ENCODE measurements around the gene VPS39.

DNA sequence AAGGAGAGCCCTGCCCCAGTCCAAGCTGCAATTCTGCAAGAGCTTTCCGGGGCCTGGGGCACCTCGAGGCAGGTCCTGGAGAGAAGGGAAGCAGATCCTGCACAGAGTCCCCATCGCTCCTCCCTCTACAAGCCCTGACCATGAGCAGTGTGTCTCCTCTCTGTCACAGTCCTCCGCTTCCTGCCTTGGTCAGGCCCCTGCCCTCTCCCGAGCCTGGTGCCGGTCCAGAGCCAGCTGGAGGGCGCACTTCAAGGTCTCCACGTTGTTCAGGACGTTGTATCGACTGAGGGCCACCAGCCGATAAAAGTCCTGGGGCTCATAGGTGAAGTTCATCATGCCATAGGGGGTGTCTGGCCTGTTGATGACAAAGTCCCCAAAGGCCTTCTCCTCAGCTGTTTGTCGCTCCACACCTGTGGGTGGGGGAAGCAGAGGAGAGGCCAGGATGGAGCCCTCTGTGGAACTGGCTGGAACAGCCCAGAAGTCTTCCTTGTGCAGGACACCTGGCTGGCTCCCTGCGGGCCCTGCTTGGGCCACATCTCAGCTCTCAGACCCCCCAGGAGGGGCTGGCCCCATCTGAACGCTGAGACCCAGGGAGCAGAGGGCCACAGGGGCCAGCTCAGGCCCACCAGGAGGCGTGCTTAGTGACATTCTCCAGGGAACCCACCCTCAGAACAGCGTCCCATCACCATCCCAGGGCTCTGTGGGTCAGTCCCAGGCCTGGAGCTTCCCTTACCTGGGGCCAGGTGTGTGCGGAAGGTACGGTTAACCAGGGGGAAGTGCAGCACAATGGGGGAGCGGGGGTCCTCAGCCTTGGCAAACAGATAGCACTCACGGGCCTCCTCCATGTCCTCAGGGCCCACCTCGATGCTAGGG is 66.1 kb downstream of the VPS39 start:
- TF ChIP-seq, protein P1, sequence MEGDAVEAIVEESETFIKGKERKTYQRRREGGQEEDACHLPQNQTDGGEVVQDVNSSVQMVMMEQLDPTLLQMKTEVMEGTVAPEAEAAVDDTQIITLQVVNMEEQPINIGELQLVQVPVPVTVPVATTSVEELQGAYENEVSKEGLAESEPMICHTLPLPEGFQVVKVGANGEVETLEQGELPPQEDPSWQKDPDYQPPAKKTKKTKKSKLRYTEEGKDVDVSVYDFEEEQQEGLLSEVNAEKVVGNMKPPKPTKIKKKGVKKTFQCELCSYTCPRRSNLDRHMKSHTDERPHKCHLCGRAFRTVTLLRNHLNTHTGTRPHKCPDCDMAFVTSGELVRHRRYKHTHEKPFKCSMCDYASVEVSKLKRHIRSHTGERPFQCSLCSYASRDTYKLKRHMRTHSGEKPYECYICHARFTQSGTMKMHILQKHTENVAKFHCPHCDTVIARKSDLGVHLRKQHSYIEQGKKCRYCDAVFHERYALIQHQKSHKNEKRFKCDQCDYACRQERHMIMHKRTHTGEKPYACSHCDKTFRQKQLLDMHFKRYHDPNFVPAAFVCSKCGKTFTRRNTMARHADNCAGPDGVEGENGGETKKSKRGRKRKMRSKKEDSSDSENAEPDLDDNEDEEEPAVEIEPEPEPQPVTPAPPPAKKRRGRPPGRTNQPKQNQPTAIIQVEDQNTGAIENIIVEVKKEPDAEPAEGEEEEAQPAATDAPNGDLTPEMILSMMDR (IDR thresholded peaks at IDR 0.05; ENCODE audit: poor library complexity), result no peak
- no peak for TF ChIP-seq EZH2 (IDR thresholded peaks at IDR 0.05; ENCODE audit: borderline replicate concordance)

All from hepatocyte (in vitro differentiated cells).